ENCODE results near the gene PRDX2. TPM values are rescaled to one million over a fixed set of nuclear protein-coding genes. Genes with fewer than 3 reads are reported as not detected.
A peak's percentile ranks its signal among the peaks of the same experiment; 100 is the strongest.

The PRDX2 gene
- total RNA-seq, 1 donor from 2014 or later, result 497 TPM

DNA sequence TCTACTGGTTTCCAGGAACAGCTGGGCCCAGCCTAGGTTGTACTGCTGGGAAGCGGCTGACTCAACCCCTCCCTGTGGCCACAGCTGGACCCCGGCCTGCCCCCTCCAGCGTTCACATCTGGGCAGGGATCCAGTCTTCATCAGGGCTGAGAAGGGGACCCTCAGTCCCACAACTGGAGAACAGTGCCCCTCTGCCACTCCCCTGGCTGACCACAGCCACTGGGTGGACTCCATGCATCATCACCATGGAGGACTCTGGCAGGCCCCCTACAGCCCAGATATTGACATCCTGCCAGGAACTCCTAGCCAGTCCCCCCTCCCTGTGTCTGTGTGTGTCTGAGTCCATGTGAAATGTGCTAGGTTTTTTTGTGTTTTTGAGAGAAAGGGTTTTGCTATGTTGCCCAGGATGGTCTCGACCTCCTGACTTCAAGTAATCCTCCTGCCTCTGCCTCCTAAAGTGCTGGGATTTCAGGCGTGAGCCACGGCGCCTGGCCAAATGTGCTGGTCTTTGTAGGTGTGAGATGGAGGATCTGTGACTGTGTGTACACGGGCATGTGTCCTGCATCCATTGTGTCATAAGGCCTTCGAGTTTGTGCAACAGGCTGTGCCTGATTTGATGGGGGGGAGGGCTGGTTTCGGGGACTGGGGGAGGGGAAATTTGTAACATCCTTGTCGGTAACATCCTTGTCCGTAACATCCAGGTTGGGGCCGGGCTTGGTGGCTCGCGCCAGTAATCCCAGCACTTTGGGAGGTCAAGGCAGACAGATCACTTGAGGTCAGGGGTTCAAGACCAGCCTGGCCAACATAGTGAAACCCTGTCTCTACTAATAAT lies 22.2 kb downstream of the PRDX2 start:
- H3K9me3 Mint-ChIP-seq, result no peaks in the 10 kb centered on the region
- DNase-seq (ENCODE audit: extremely low spot score, unreplicated experiment), result no peak
- peak overlapping the region; percentile 68 for H3K27ac Mint-ChIP-seq
- no peaks in the 10 kb centered on the region for H3K36me3 Mint-ChIP-seq
- TF ChIP-seq, protein P1, sequence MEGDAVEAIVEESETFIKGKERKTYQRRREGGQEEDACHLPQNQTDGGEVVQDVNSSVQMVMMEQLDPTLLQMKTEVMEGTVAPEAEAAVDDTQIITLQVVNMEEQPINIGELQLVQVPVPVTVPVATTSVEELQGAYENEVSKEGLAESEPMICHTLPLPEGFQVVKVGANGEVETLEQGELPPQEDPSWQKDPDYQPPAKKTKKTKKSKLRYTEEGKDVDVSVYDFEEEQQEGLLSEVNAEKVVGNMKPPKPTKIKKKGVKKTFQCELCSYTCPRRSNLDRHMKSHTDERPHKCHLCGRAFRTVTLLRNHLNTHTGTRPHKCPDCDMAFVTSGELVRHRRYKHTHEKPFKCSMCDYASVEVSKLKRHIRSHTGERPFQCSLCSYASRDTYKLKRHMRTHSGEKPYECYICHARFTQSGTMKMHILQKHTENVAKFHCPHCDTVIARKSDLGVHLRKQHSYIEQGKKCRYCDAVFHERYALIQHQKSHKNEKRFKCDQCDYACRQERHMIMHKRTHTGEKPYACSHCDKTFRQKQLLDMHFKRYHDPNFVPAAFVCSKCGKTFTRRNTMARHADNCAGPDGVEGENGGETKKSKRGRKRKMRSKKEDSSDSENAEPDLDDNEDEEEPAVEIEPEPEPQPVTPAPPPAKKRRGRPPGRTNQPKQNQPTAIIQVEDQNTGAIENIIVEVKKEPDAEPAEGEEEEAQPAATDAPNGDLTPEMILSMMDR (conservative IDR thresholded peaks at IDR 0.05), result no peak
- H3K4me1 Mint-ChIP-seq (ENCODE audit: unreplicated experiment), result peaks cover 20% of the 10 kb centered on the region
- H3K27me3 Mint-ChIP-seq, result peaks cover 5% of the 10 kb centered on the region
- H3K4me3 Mint-ChIP-seq, result peak overlapping the region; percentile 73

DNA sequence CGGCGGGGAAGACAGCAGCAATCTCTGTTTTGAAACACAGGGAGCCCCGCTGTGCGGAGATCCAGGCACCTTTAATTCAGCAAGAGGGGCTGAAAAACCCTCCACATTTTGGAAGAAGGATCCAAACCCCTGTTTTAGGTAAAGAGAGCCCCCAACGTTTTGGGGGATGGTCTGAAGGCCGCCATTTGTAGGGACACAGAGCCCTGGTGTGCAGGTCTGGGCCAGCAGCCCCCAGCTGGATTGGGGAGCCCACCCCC lies 22.8 kb downstream of the PRDX2 start:
- H3K27ac Mint-ChIP-seq, result peak overlapping the region; percentile 66
- H3K36me3 Mint-ChIP-seq, result no peaks in the 10 kb centered on the region
- no peak for DNase-seq (ENCODE audit: extremely low spot score, unreplicated experiment)
- peak overlapping the region; percentile 89 for H3K4me3 Mint-ChIP-seq
- H3K27me3 Mint-ChIP-seq, result peaks cover 5% of the 10 kb centered on the region
- TF ChIP-seq, protein P1 (conservative IDR thresholded peaks at IDR 0.05), result no peak
- H3K4me1 Mint-ChIP-seq (ENCODE audit: unreplicated experiment), result peaks cover 20% of the 10 kb centered on the region
- no peaks in the 10 kb centered on the region for H3K9me3 Mint-ChIP-seq

DNA sequence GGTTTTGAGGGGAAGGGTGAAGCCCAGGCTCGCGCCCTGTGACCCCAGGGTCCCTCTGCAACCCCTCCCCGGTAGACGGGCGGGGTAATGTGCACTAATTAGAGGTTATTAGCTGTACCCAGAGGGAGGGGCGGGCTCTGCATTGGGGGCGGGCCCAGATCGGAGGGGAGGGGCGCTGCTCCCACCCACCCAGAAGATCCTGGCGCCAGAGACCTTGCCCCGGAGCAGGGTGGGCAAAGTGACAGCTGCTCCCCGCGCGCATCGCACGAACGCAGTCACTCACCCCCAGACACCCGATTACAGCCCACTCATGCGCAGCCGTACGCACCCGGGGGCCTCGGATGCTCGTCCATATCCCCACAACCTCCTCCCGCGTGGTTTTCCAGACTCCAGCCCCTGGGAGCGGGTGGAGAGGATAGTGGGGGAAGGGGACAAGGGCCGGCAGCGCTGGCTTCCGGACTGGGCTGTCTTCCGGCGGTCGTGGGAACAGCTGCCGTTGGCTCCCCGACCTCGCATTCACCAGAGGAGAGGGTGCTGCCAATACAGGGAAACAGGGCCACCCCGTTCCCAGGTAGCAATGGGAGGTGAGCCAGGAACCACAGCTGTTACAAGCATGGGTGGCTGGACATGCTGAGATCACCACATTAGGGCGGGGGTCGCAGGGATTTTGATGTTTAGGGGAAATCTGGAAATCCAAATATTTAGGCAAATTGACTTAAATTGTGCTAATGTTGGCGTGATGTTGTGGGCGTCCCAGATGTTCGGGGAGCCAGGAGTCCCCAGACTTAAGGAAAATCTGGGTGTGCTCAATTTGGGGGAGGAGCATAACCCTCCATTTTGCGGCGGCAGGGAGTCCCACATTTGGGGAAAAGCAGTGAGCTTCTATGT lies 23.3 kb downstream of the PRDX2 start:
- peak overlapping the region; percentile 66 for H3K27ac Mint-ChIP-seq

DNA sequence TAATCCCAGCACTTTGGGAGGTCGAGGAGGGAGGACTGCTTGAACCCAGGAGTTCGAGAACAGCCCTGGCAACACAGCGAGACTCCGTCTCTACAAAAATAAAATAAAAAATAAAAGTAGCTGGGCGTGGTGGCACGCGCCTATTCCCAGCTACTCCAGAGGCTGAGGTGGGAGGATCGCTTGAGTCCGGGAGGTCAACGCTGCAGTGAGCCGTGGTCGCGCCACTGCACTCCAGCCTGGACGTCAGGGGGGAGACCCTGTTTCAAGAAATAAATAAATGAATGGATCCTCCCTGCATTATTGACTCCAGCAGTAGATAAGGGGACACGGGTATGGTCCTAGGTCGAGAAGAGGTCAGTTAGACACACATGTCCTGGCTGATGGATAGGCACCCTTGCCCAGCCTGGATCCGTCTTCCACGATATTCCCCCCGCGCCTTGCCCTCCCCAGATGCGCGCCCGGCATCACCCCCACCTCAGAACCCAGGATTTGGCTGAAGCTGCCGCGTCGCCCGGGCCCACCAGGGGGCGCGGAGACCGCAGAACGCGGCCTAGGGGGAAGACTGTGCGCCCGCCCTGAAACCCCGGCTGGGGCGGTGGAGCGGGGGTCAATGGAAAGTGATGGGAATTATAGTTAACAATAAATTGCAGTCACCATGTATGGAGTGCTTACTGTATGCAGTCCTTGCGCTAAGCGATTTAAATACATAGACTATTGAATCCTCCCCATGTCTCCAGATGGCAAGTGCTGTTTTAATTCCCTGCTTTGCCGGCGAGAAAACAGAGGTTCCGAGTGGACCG lies 24.2 kb downstream of the PRDX2 start:
- Mint-ChIP-seq H3K27ac (no peak overlapping the region), H3K36me3 (no peaks in the 10 kb centered on the region), H3K27me3 (peaks cover 5% of the 10 kb centered on the region), H3K4me1 (ENCODE audit: unreplicated experiment) (peaks cover 23% of the 10 kb centered on the region), H3K9me3 (no peaks in the 10 kb centered on the region), H3K4me3 (peak overlapping the region; percentile 89)
- peak; percentile 89 for DNase-seq (ENCODE audit: extremely low spot score, unreplicated experiment)
- TF ChIP-seq, protein P1 (conservative IDR thresholded peaks at IDR 0.05), result peak; percentile 98

More for the DNA sequence above, 23.3 kb downstream of the PRDX2 start:
- Mint-ChIP-seq H3K4me3 (peak overlapping the region; percentile 89), H3K27me3 (peaks cover 5% of the 10 kb centered on the region), H3K4me1 (ENCODE audit: unreplicated experiment) (peaks cover 23% of the 10 kb centered on the region), H3K36me3 (no peaks in the 10 kb centered on the region), H3K9me3 (no peaks in the 10 kb centered on the region)
- TF ChIP-seq, protein P1 (conservative IDR thresholded peaks at IDR 0.05), result no peak
- DNase-seq (ENCODE audit: extremely low spot score, unreplicated experiment), result no peak
